GM23248 (cell line): ENCODE data around the gene ABCC3.

Experiments
- EZH2 ChIP-seq: fragments of 200-600 bp; sonication (generic); IDR thresholded peaks from 2 replicates; pipeline ENCODE4 v1.6.1; 2018; ENCODE audit warnings: antibody characterized with exemption, mild to moderate bottlenecking; ENCODE audit not compliant: insufficient read depth, poor library complexity, severe bottlenecking
- EZH2phosphoT487 ChIP-seq: fragments of 200-600 bp; sonication (generic); IDR thresholded peaks from 2 replicates; pipeline ENCODE4 v1.6.1; 2018; ENCODE audit warnings: antibody characterized with exemption, moderate library complexity, mild to moderate bottlenecking, low read depth; ENCODE audit not compliant: insufficient read depth

DNA sequence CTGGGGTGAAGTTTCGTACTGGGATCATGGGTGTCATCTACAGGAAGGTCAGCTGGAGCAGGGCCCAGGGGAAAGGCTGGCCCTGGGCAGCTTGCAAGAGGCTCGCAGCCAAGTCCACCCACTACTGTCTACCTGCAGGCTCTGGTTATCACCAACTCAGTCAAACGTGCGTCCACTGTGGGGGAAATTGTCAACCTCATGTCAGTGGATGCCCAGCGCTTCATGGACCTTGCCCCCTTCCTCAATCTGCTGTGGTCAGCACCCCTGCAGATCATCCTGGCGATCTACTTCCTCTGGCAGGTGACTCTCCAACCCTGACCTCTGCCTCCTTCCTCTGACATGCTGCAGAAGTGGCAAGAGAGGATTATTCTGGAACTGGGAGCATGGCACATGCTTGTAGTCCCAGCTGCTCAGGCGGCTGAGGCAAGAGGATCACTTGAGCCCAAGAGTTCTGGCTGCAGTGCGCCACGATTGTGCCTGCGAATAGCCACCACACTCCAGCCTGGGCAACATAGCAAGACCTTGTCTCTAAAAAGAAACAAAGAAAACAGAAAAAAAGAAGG is 29.2 kb downstream of the ABCC3 start:
- no peak for TF ChIP-seq EZH2phosphoT487
- no peak for TF ChIP-seq EZH2
